LHCN-M2 (cell line): Measurements from ENCODE around the gene ATF7IP. TPM values are rescaled to one million over a fixed set of nuclear protein-coding genes. Genes with fewer than 3 reads are reported as not detected.
A peak's percentile ranks its signal among the peaks of the same experiment; 100 is the strongest.
"Not testable (repeated sequence)": the region's sequence is repeated elsewhere in the genome, so short reads cannot be mapped to it uniquely, and the experiment has no call there.

Experiments used
- DNase-seq: peaks from one replicate; pipeline ENCODE4 v3.0.0-alpha.2; 2012; ENCODE audit warnings: low read depth
- polyA plus RNA-seq: library from polyadenylated mRNA; unstranded; fragments of >200 nt; gene quantifications from one replicate; pipeline ENCODE4 v1.2.1, GENCODE V29; 2012; ENCODE audit warnings: missing spikeins
- total RNA-seq: library from RNA; depleted of rRNA; stranded (reverse); fragments of >200 nt; gene quantifications from 2 replicates; pipeline ENCODE4 v1.2.3, GENCODE V29; 2014; rRNA removed

Gene ATF7IP, protein sequence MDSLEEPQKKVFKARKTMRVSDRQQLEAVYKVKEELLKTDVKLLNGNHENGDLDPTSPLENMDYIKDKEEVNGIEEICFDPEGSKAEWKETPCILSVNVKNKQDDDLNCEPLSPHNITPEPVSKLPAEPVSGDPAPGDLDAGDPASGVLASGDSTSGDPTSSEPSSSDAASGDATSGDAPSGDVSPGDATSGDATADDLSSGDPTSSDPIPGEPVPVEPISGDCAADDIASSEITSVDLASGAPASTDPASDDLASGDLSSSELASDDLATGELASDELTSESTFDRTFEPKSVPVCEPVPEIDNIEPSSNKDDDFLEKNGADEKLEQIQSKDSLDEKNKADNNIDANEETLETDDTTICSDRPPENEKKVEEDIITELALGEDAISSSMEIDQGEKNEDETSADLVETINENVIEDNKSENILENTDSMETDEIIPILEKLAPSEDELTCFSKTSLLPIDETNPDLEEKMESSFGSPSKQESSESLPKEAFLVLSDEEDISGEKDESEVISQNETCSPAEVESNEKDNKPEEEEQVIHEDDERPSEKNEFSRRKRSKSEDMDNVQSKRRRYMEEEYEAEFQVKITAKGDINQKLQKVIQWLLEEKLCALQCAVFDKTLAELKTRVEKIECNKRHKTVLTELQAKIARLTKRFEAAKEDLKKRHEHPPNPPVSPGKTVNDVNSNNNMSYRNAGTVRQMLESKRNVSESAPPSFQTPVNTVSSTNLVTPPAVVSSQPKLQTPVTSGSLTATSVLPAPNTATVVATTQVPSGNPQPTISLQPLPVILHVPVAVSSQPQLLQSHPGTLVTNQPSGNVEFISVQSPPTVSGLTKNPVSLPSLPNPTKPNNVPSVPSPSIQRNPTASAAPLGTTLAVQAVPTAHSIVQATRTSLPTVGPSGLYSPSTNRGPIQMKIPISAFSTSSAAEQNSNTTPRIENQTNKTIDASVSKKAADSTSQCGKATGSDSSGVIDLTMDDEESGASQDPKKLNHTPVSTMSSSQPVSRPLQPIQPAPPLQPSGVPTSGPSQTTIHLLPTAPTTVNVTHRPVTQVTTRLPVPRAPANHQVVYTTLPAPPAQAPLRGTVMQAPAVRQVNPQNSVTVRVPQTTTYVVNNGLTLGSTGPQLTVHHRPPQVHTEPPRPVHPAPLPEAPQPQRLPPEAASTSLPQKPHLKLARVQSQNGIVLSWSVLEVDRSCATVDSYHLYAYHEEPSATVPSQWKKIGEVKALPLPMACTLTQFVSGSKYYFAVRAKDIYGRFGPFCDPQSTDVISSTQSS
- 24.4 and 41.9 TPM in 2 replicates for total RNA-seq
- 10.0 TPM for polyA plus RNA-seq

- DNase-seq: peak; percentile 98
These were observed at the start of gene ATF7IP for GRCh38 chr12:14365294-14366208. TSS of gene ATF7IP (plus strand) at chr12:14365682. CDS start at chr12:14423916, 58,234 bp downstream.

- DNase-seq: no peak
These were observed 47.9 kb upstream of the ATF7IP start for GRCh38 chr12:14317362-14318146.

GRCh38 chr12:14319704-14320427 lies 45.6 kb upstream of the ATF7IP start:
- DNase-seq: not testable (repeated sequence)

DNA sequence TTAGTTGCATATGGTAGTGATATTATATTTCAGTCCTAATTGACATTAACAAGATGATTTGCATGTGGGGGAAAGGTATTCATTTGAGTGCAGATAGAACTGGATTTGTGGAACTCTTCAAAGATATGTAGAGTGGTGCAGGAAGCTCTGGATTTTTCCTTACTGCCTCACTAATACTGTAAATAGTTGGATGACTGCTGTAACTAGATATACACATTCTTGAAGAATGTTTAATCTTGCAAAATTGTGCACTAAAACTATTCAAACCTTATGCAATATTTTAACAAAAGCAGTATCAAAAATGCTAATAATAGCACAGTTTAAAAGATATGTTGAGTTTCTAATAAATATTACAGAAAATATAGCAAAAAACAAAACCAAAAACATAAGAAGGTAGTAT lies 43.1 kb upstream of the ATF7IP start:
- no peak for DNase-seq

DNA sequence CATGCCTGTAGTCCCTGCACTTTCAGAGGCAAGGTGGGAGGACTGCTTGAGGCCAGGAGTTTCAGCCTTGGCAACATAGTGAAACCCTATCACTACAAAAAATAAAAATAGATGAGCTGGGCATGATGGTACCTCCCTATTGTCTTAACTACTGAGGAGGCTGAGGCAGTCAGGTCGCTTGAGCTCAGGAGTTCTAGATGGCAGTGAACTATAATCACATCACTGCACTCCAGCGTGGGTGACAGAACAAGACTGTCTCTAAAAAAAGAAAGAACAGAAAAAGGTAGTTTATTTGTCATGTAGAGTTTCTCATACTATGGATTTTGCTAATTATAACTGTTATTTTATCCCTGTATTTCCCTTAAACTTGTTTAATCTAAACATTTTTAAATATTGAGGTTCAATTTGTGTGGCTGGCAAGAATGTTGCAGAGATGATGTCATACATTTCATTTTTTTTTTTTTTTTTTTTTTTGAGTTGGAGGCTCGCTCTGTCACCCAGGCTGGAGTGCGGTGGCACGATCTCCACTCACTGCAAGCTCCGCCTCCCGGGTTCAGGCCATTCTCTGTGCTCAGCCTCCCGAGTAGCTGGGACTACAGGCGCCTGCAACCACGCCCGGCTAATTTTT lies 39.7 kb upstream of the ATF7IP start:
- DNase-seq: no peak

DNA sequence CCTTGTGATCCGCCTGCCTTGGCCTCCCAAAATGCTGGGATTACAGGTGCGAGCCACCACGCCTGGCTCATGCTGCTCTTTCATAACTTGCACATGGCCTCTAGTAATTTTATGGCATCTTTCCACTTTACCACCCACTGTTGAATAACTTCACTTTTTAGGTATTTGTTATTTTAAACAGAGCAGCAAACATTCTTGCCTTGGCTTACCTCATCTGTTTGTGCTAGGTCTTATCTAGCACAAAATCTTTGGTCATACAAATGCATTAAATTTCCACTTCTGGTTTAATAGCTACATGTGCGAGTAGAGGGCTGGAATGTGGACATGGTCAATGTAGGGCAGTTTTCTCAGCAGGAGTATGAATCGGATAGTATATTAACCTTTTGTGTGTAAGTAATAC lies 38.8 kb upstream of the ATF7IP start:
- no peak for DNase-seq

- peak; percentile 29 for DNase-seq
These were observed 37.8 kb upstream of the ATF7IP start for GRCh38 chr12:14327711-14328110.

DNA sequence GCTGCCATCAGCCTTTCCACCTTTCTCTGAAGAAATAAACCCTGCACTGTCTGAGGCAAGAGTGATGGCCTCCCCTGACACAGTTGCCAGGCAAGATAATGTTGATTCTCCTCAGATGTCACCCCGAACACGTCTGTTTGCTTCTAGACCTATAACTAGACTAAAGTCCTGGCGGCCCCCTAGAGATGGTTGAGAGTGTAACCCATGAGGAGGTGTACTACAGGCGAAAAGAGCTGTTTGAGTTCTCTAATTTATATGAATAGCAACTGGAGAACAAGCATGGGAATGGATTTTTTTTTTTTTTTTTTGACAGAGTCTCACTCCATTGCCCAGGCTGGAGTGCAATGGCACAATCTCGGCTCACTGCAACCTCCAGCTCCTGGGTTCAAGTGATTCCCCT lies 33.0 kb upstream of the ATF7IP start:
- no peak for DNase-seq

DNA sequence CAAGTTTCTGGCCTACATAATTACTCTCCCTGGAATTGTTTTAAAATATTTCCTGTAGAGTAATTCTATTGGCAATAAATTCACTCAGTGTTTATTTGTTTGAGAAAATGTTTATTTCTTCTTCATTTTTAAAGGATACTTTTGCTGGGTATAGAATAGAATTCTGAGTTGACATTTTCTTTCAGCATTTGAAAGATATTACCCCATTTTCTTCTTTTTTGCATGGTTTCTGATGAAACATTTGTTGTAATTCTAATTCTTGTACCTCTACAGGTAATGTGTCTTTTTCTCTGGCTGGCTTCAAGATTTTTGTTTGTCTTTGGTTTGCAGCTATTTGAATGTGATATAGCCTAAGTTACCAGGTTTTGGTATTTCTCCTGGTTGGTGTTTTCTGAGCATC lies 25.1 kb upstream of the ATF7IP start:
- DNase-seq: no peak

GRCh38 chr12:14351524-14351923 lies 14.0 kb upstream of the ATF7IP start:
- not testable (repeated sequence) for DNase-seq

DNA sequence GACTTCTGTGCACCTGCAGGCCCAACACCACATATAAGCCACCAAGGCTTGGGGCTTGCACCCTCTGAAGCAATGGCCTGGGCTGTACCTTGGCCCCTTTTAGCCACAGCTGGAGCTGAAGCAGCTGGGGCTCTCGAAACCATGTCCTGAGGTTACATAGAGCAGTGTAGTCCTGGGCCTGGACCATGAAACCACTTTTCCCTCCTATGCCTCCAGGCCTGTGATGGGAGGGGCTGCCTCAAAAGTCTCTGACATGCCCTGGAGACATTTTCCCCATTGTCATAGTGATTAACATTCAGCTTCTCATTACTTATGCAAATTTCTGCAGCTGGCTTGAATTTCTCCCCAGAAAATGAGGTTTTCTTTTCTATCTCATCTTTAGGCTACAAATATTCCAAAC lies 13.4 kb upstream of the ATF7IP start:
- not testable (repeated sequence) for DNase-seq

DNA sequence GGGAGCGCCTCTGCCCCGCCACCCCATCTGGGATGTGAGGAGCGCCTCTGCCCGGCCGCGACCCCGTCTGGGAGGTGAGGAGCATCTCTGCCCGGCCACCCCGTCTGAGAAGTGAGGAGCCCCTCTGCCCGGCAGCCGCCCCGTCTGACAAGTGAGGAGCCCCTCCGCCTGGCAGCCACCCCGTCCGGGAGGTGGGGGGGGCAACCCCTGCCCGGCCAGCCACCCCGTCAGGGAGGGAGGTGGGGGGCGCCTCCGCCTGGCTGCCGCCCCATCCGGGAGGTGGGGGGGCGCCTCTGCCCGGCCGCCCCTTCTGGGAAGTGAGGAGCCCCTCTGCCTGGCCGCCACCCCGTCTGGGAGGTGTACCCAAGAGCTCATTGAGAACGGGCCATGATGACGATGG lies 10.8 kb upstream of the ATF7IP start:
- not testable (repeated sequence) for DNase-seq

- DNase-seq: peak; percentile 5
These were observed 9.3 kb upstream of the ATF7IP start for GRCh38 chr12:14356147-14356546.

DNA sequence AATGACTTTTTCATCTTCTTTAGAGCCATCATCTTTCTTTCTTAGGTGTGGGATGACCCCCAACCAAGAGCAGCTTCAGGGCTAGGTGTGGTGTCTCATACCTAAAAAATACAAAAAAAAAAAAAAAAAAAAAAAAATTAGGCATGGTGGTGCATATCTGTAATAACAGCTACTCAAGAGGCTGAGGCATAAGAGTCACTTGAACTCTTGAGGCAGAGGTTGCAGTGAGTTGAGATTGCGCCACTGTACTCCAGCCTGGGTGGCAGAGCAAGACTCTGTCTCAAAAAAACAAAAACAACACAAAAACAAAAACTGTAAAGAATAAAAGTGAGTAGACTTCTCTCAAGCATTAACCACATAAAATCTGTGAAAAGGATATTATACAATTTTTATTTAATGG lies 8.0 kb upstream of the ATF7IP start:
- DNase-seq: no peak

GRCh38 chr12:14362352-14362751 lies 3.1 kb upstream of the ATF7IP start:
- no peak for DNase-seq

DNA sequence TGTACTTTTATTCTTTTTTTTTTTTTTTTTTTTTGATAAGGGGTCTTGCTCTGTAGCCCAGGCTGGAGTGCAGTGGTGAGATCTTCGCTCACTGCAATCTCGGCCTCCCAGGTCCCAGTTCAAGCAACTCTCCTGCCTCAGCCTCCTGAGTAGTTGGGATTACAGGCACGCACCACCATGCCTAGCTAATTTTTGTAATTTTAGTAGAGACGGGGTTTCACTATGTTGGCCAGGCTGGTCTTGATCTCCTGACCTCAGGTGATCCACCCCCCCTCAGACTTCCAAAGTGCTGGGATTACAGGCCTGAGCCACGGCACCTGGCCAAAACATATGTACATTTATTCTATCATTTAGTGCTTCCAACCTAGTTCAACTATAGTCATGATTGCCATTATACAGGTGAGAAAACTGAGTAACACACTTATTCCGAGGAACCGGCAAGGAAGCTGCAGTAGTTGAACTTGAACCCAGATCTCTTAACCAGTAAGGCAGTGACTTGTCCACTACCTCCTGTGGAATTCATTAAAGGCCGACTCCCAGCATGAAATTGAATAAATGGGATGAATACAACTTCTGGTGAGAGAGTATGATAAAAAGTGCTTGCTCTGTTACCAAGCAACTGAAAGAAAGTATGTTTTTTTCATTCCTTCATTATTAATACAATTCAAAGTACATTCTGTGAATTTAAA lies 755 bp upstream of the ATF7IP start:
- DNase-seq: no peak

GRCh38 chr12:14366209-14367039 lies 942 bp downstream of the ATF7IP start:
- DNase-seq: peak; percentile 54
